HL-60 (cell line): Measurements from ENCODE around the gene RNH1.

Source experiments
- DNase-seq, 2 experiments: peaks; one replicate each; pipeline ENCODE4 v3.0.0-alpha.2; 2010 to 2020; ENCODE audit warnings: low read depth in 1 of 2, low spot score in 1 of 2
- H3K27ac ChIP-seq: fragments of 250-450 bp; sonication (Bioruptor Pico); replicated peaks from 2 replicates; pipeline ENCODE4 v1.5.1; 2020; ENCODE audit warnings: mild to moderate bottlenecking, moderate library complexity
- H3K27me3 ChIP-seq: fragments of 250-450 bp; sonication (Bioruptor Pico); 2 replicates; pipeline ENCODE4 v1.5.1; 2021; ENCODE audit warnings: mild to moderate bottlenecking, moderate library complexity; ENCODE audit not compliant: insufficient read depth, poor library complexity, severe bottlenecking
- H3K4me3 ChIP-seq: replicated peaks from 2 replicates; pipeline ENCODE4 v1.5.1; 2011; ENCODE audit warnings: mild to moderate bottlenecking, control low read depth, low read length; ENCODE audit not compliant: insufficient read depth
- CTCF ChIP-seq: IDR thresholded peaks from one replicate; pipeline ENCODE4 v1.5.1; 2011; ENCODE audit warnings: low read length, control low read depth, inconsistent platforms; ENCODE audit not compliant: insufficient read depth
- GABPA ChIP-seq: IDR thresholded peaks from 2 replicates; pipeline ENCODE4 v1.6.1; 2012; ENCODE audit warnings: low read depth
- POLR2AphosphoS5 ChIP-seq: IDR thresholded peaks from 2 replicates; pipeline ENCODE4 v1.6.1; 2012; ENCODE audit warnings: low read depth
- REST ChIP-seq: IDR thresholded peaks from 2 replicates; pipeline ENCODE4 v1.6.1; 2012; ENCODE audit warnings: low read depth; ENCODE audit not compliant: insufficient replicate concordance
- SPI1 ChIP-seq: IDR thresholded peaks from 2 replicates; pipeline ENCODE4 v1.6.1; 2012; ENCODE audit warnings: low read depth, mild to moderate bottlenecking, borderline replicate concordance

The RNH1 gene

GRCh38 chr11:451738-452137 is 55.3 kb downstream of the RNH1 start:
- Histone ChIP-seq H3K4me3 (no peak overlapping the region), H3K27me3 (no peaks in the 10 kb centered on the region), H3K27ac (no peak overlapping the region)
- TF ChIP-seq CTCF = no peak
- TF ChIP-seq POLR2AphosphoS5 = no peak
- no peak for TF ChIP-seq SPI1
- no peak for TF ChIP-seq REST
- TF ChIP-seq GABPA = no peak
- DNase-seq = no peak

- H3K27me3 ChIP-seq = no peaks in the 10 kb centered on the region
- TF ChIP-seq CTCF (peak; percentile 11), GABPA (no peak)
- H3K27ac ChIP-seq = peak overlapping the region; percentile 70
- peak; percentile 57 to 85 for DNase-seq
- peak overlapping the region; percentile 89 for H3K4me3 ChIP-seq
Observed at GRCh38 chr11:450809-451451, 56.1 kb downstream of the RNH1 start.

GRCh38 chr11:449889-450808 is 56.9 kb downstream of the RNH1 start, which contains the start of gene PTDSS2:
Gene PTDSS2 (plus strand): TSS chr11:450279. CDS start chr11:450456, 177 bp downstream.
- DNase-seq = peak; percentile 96 to 97
- Histone ChIP-seq H3K27me3 (no peaks in the 10 kb centered on the region), H3K27ac (peak within 1 kb of the TSS; percentile 70), H3K4me3 (peak within 1 kb of the TSS; percentile 89)
- no peak for TF ChIP-seq CTCF
- TF ChIP-seq REST = no peak
- no peak for TF ChIP-seq SPI1
- peak; percentile 33; the same call in 1 of the 2 replicates for TF ChIP-seq POLR2AphosphoS5
